Lower lobe of right lung (tissue), 2 donors: ENCODE results near the gene PPY. TPM values are rescaled to one million over a fixed set of nuclear protein-coding genes. Genes with fewer than 3 reads are reported as not detected.

ENCODE experiments used
- ATAC-seq, 2 donors: fragments of 200-7000 bp; cut with Tn5 transposase; one replicate each; pipeline ENCODE4 v1.9.1; 2020 to 2022; ENCODE audit warnings: mild to moderate bottlenecking in 2 of 2, moderate library complexity in 2 of 2
- DNase-seq: peaks from one replicate; pipeline ENCODE4 v3.0.0-alpha.2; 2020
- H3K27ac ChIP-seq: fragments of 200-600 bp; one replicate; pipeline ENCODE4 v1.8.0; 2022
- H3K27me3 ChIP-seq: fragments of 200-600 bp; one replicate; pipeline ENCODE4 v1.8.0; 2022; ENCODE audit warnings: low read depth
- H3K36me3 ChIP-seq: fragments of 200-600 bp; one replicate; pipeline ENCODE4 v1.8.0; 2022; ENCODE audit warnings: mild to moderate bottlenecking
- H3K4me1 ChIP-seq: fragments of 200-600 bp; one replicate; pipeline ENCODE4 v1.8.0; 2022
- H3K4me3 ChIP-seq: fragments of 200-600 bp; one replicate; pipeline ENCODE4 v1.8.0; 2022; ENCODE audit warnings: mild to moderate bottlenecking
- H3K9me3 ChIP-seq: fragments of 200-600 bp; one replicate; pipeline ENCODE4 v1.8.0; 2022
- intact Hi-C: fragments of 100-400 bp; cut with DNase I; formaldehyde crosslinking; loops from one replicate; pipeline ENCODE4 v1.11.0; 2022
- total RNA-seq: library from RNA; stranded (reverse); fragmentation: NEBNext Ultra II Directional; extraction: Animal tissue kit (Norgen Biotek cat#: 25700); gene quantifications from one replicate; pipeline ENCODE4 v1.2.1, GENCODE V29; 2021
- TF ChIP-seq, protein P1 (sequence below): fragments of 200-600 bp; IDR thresholded peaks from one replicate; pipeline ENCODE4 v1.8.0; 2022; ENCODE audit warnings: antibody characterized with exemption, mild to moderate bottlenecking
- donor health status: DM: no; HTN: yes; CAD: no; lungs with severe emphysema.

The PPY gene
- total RNA-seq, 1 donor from 2014 or later, result not detected

DNA sequence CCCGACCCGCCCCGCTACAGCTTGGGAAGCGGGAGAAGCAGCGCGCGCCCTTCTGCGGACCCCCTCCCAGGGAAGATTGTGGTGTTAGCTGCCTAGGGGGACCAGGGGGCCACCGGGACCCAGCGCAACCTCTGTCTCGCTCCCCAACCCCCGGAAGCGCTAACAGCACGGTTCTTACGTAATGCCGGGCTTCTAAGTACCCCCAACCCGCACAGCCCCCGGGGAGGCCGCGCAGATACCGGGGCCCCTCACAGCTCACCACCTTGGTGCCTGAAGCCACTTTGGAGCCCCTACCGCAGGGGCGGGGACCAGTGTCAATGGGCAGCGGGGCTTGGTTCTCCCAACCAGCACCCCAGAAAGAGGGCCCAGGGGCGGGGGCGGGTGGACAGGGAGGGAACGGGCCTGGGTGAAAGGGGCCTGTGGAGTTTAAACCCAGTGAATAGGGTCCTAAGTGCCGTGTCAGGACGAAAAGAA is 35.3 kb downstream of the PPY start:
- H3K27ac ChIP-seq, result peak overlapping the region; percentile 64
- TF ChIP-seq, protein P1, sequence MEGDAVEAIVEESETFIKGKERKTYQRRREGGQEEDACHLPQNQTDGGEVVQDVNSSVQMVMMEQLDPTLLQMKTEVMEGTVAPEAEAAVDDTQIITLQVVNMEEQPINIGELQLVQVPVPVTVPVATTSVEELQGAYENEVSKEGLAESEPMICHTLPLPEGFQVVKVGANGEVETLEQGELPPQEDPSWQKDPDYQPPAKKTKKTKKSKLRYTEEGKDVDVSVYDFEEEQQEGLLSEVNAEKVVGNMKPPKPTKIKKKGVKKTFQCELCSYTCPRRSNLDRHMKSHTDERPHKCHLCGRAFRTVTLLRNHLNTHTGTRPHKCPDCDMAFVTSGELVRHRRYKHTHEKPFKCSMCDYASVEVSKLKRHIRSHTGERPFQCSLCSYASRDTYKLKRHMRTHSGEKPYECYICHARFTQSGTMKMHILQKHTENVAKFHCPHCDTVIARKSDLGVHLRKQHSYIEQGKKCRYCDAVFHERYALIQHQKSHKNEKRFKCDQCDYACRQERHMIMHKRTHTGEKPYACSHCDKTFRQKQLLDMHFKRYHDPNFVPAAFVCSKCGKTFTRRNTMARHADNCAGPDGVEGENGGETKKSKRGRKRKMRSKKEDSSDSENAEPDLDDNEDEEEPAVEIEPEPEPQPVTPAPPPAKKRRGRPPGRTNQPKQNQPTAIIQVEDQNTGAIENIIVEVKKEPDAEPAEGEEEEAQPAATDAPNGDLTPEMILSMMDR, result no peak
- H3K9me3 ChIP-seq, result no peaks in the 10 kb centered on the region
- peak; percentile 41 for DNase-seq
- H3K4me1 ChIP-seq, result peaks cover 28% of the 10 kb centered on the region
- peaks cover 54% of the 10 kb centered on the region for H3K27me3 ChIP-seq
- peak overlapping the region; percentile 60 for H3K4me3 ChIP-seq
- intact Hi-C loops, result no loop called here
- H3K36me3 ChIP-seq, result no peaks in the 10 kb centered on the region
- peak in 1 of 2 donors; percentile 28 for ATAC-seq

DNA sequence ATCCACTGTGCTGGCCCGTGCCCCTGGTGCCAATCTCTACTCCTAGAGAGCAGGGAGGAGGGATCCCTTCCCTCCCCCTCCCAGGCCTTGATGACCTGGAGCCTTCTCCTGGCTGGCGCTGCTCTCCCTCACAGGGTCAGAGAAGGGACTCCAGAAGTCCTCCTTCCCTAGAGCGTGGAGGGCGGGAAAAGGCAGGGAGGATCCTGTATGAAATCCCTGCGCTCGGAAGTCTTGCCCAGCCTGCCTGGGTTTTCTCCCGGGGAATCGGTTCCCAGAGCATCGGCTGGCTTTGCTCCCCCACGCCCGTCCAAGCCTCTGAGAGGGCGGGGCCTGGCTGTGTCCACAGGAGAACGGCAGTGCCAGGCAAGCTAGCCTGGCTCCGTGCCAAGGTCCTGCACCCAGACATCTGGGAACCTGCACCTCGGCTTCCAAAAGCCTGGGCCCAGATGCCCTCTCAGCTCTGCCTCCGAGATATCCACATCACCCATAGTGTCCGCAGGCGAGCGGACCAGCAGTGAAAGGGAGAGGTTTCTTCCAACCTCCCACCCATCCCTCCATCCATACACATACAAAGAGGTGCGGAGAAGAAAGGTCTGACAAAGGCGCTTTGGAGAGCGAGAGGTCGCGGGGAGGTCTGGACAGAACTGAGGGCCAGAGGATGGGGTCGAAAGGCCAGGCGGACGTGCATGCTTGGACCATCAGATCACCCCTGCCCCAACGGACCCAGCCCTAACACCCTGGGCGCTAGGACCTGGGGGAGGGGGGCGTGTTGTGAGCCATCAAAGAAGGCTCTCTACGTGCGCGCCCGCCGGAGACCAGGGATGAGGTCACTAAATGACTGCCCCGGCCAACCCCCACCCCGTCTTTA is 36.1 kb downstream of the PPY start:
- Histone ChIP-seq H3K4me3 (peak overlapping the region; percentile 60), H3K27ac (no peak overlapping the region), H3K9me3 (no peaks in the 10 kb centered on the region), H3K36me3 (no peaks in the 10 kb centered on the region), H3K4me1 (peaks cover 28% of the 10 kb centered on the region), H3K27me3 (peaks cover 54% of the 10 kb centered on the region)
- peak; percentile 60 to 61 for ATAC-seq
- TF ChIP-seq, protein P1, result no peak
- intact Hi-C loops, result no loop called here
- peak; percentile 61 for DNase-seq

DNA sequence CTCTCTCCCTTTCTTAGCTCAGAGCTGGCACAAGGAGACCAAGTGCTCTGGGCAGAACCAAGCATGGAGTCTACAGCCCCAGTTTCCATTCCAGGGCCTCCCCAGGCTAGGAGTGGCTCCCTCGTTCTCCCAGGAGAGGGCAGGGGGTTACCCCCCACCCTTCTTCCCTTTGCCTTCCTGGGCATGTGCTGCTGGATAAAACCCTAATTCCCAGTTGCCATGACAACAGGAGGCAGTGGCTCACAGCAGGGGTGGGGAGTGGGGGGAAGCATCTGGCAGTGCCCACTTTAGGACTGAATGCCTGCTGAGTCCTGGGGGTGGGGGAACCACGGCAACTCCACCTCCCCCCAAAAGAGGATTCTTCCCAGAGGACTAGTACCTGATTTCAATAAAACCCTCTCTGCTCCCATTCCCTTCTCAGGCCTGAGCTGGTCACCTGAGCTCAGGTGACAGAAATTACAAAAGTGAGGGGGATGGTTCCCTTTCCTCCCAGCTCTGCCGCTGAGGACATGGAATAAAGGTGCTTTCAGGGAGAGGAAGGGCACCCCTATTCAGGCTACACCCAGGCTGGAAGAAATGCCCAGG is 36.8 kb downstream of the PPY start:
- ATAC-seq (no peak), DNase-seq (no peak)
- intact Hi-C loops, result no loop called here
- TF ChIP-seq, protein P1, result no peak
- H3K4me3 ChIP-seq, result no peak overlapping the region
- H3K9me3 ChIP-seq, result no peaks in the 10 kb centered on the region
- peaks cover 54% of the 10 kb centered on the region for H3K27me3 ChIP-seq
- peaks cover 35% of the 10 kb centered on the region for H3K4me1 ChIP-seq
- H3K27ac ChIP-seq, result no peak overlapping the region
- H3K36me3 ChIP-seq, result no peaks in the 10 kb centered on the region

DNA sequence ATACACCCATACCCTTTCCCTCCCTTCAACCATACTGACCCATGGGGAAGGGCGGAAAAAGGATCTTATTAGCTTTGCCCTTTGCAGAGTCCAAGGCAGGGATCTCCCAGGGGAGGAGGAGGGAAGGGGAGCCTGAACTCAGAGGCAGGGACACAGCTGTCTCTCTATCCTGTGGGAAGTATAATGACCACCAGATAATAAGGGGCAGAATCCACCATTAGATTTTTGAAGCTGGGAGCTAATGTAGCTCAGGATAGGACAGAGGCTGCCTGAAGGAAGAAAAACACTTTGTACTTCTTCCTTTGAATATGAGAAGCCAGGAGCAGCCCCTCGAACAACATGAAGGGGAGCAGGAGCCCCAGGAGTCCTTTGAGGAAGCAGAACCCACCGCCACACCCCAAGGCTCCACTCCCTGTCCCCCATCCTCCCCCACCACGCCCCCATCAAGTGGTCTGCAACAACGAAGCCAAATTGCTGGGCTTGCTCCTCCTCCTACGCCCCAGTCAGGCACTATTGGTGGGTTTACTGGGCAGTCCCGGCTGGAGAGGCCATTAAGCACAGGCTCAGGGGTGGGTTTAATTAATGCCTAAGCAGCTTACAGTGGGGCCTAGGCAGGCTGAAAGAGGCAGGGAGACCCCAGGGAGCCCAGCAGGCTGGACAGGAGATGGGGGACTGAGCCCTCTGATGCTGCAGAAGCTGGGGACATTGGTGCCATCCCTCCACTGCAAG is 40.3 kb downstream of the PPY start:
- TF ChIP-seq, protein P1, result no peak
- Histone ChIP-seq H3K36me3 (no peaks in the 10 kb centered on the region), H3K27me3 (peaks cover 36% of the 10 kb centered on the region), H3K27ac (no peak overlapping the region), H3K9me3 (no peaks in the 10 kb centered on the region), H3K4me1 (peaks cover 26% of the 10 kb centered on the region), H3K4me3 (no peak overlapping the region)
- no peak for DNase-seq
- ATAC-seq, result no peak
- intact Hi-C loops, result no loop called here
